HUES64 (cell line): ENCODE results near the gene NCK2.

Source experiments
- H3K27ac ChIP-seq: 2 replicates; pipeline ENCODE4 v1.7.0; 2013; ENCODE audit warnings: low read depth, low read length, inconsistent platforms
- H3K27me3 ChIP-seq: 2 replicates; pipeline ENCODE4 v1.6.1; 2013; ENCODE audit warnings: mild to moderate bottlenecking, low read length; ENCODE audit not compliant: insufficient read depth
- H3K36me3 ChIP-seq: 2 replicates; pipeline ENCODE4 v1.6.1; 2013; ENCODE audit warnings: mild to moderate bottlenecking, low read length; ENCODE audit not compliant: insufficient read depth
- H3K4me1 ChIP-seq: 2 replicates; pipeline ENCODE4 v1.6.1; 2013; ENCODE audit warnings: mild to moderate bottlenecking, low read length, moderate library complexity; ENCODE audit not compliant: insufficient read depth
- H3K4me3 ChIP-seq: 2 replicates; pipeline ENCODE4 v1.5.1; 2013; ENCODE audit warnings: mild to moderate bottlenecking, low read length, moderate library complexity
- H3K9ac ChIP-seq: 2 replicates; pipeline ENCODE4 v1.6.1; 2013; ENCODE audit warnings: mild to moderate bottlenecking, low read depth, low read length
- H3K9me3 ChIP-seq: 2 replicates; pipeline ENCODE4 v1.6.1; 2013; ENCODE audit warnings: low read depth, low read length; ENCODE audit not compliant: insufficient read depth
- WGBS: fragments of 150-250, 120-280 bp; methylation state at CpG from one replicate; pipeline ENCODE4 v1.1.7; 2013; ENCODE audit warnings: missing lambda C conversion rate; 5-methylcytosine and 5-hydroxymethylcytosine counted together

The NCK2 gene

GRCh38 chr2:105843476-105844374 lies 99.0 kb downstream of the NCK2 start:
- Histone ChIP-seq H3K4me1 (peaks cover 37% of the 10 kb centered on the region), H3K27ac (no peak overlapping the region), H3K4me3 (no peak overlapping the region), H3K9me3 (no peaks in the 10 kb centered on the region), H3K36me3 (no peaks in the 10 kb centered on the region), H3K27me3 (no peaks in the 10 kb centered on the region), H3K9ac (no peak overlapping the region)
- WGBS, result 89% methylated on average over 12 of the region's 12 CpGs

GRCh38 chr2:105845976-105846375 lies 101.3 kb downstream of the NCK2 start:
- H3K36me3 ChIP-seq, result no peaks in the 10 kb centered on the region
- H3K27ac ChIP-seq, result no peak overlapping the region
- H3K9ac ChIP-seq, result no peak overlapping the region
- 95% methylated on average over 3 of the region's 3 CpGs for WGBS
- H3K9me3 ChIP-seq, result no peaks in the 10 kb centered on the region
- H3K4me1 ChIP-seq, result peaks cover 20% of the 10 kb centered on the region
- H3K4me3 ChIP-seq, result no peak overlapping the region
- no peaks in the 10 kb centered on the region for H3K27me3 ChIP-seq

GRCh38 chr2:105847056-105847455 lies 102.3 kb downstream of the NCK2 start:
- H3K36me3 ChIP-seq, result no peaks in the 10 kb centered on the region
- H3K27ac ChIP-seq, result no peak overlapping the region
- no peak overlapping the region for H3K9ac ChIP-seq
- H3K9me3 ChIP-seq, result no peaks in the 10 kb centered on the region
- no peaks in the 10 kb centered on the region for H3K27me3 ChIP-seq
- 94% methylated on average over 2 of the region's 2 CpGs for WGBS
- no peak overlapping the region for H3K4me3 ChIP-seq
- peaks cover 12% of the 10 kb centered on the region for H3K4me1 ChIP-seq

- H3K27me3 ChIP-seq, result no peaks in the 10 kb centered on the region
- no peak overlapping the region for H3K27ac ChIP-seq
- H3K4me1 ChIP-seq, result peaks cover 15% of the 10 kb centered on the region
- no peak overlapping the region for H3K4me3 ChIP-seq
- no peaks in the 10 kb centered on the region for H3K36me3 ChIP-seq
- H3K9ac ChIP-seq, result no peak overlapping the region
- 96% methylated on average over 6 of the region's 7 CpGs for WGBS
- H3K9me3 ChIP-seq, result no peaks in the 10 kb centered on the region
These were observed 103.7 kb downstream of the NCK2 start for GRCh38 chr2:105848367-105848766.

- H3K9ac ChIP-seq, result no peak overlapping the region
- H3K4me1 ChIP-seq, result peaks cover 12% of the 10 kb centered on the region; the same call in 1 of the 2 replicates
- no peak overlapping the region for H3K27ac ChIP-seq
- 93% methylated on average over 4 of the region's 4 CpGs for WGBS
- no peaks in the 10 kb centered on the region for H3K36me3 ChIP-seq
- no peaks in the 10 kb centered on the region for H3K27me3 ChIP-seq
- no peak overlapping the region for H3K4me3 ChIP-seq
- H3K9me3 ChIP-seq, result no peaks in the 10 kb centered on the region
These were observed 104.9 kb downstream of the NCK2 start for GRCh38 chr2:105849431-105850179.

GRCh38 chr2:105852066-105852465 lies 107.4 kb downstream of the NCK2 start:
- Histone ChIP-seq H3K4me3 (no peak overlapping the region), H3K9ac (no peak overlapping the region), H3K27me3 (no peaks in the 10 kb centered on the region), H3K4me1 (peaks cover 16% of the 10 kb centered on the region), H3K36me3 (peaks cover 8% of the 10 kb centered on the region), H3K27ac (no peak overlapping the region), H3K9me3 (no peaks in the 10 kb centered on the region)
- 99% methylated on average over 10 of the region's 10 CpGs for WGBS

GRCh38 chr2:105853354-105854088 lies 108.8 kb downstream of the NCK2 start:
- no peak overlapping the region for H3K9ac ChIP-seq
- no peak overlapping the region for H3K4me3 ChIP-seq
- no peaks in the 10 kb centered on the region for H3K27me3 ChIP-seq
- no peaks in the 10 kb centered on the region for H3K9me3 ChIP-seq
- 91% methylated on average over 5 of the region's 6 CpGs for WGBS
- peaks cover 8% of the 10 kb centered on the region for H3K36me3 ChIP-seq
- H3K4me1 ChIP-seq, result peaks cover 25% of the 10 kb centered on the region
- no peak overlapping the region; the same call in 1 of the 2 replicates for H3K27ac ChIP-seq

- Histone ChIP-seq H3K27ac (no peak overlapping the region), H3K9ac (no peak overlapping the region), H3K4me3 (no peak overlapping the region), H3K27me3 (no peaks in the 10 kb centered on the region), H3K4me1 (peaks cover 30% of the 10 kb centered on the region), H3K9me3 (no peaks in the 10 kb centered on the region), H3K36me3 (peaks cover 8% of the 10 kb centered on the region)
- 95% methylated on average over 16 of the region's 16 CpGs for whole genome bisulfite sequencing
These were observed 110.3 kb downstream of the NCK2 start for GRCh38 chr2:105854972-105855371.

- Histone ChIP-seq H3K27ac (no peak overlapping the region), H3K9ac (no peak overlapping the region), H3K4me1 (peaks cover 30% of the 10 kb centered on the region), H3K27me3 (no peaks in the 10 kb centered on the region), H3K4me3 (no peak overlapping the region), H3K36me3 (peaks cover 8% of the 10 kb centered on the region), H3K9me3 (no peaks in the 10 kb centered on the region)
- WGBS, result 93% methylated on average over 3 of the region's 3 CpGs
These were observed 111.9 kb downstream of the NCK2 start for GRCh38 chr2:105856581-105856980.

GRCh38 chr2:105857076-105857740 lies 112.5 kb downstream of the NCK2 start:
- Histone ChIP-seq H3K27me3 (no peaks in the 10 kb centered on the region), H3K9ac (0 out of 2 replicates have a peak overlapping the region, but pooled peaks have one; percentile 3), H3K4me3 (no peak overlapping the region), H3K4me1 (peaks cover 34% of the 10 kb centered on the region), H3K27ac (peak overlapping the region; percentile 44; the same call in 1 of the 2 replicates), H3K9me3 (no peaks in the 10 kb centered on the region), H3K36me3 (peaks cover 8% of the 10 kb centered on the region)
- 88% methylated on average over 17 of the region's 17 CpGs for WGBS
